HG03045 (cell line): ENCODE measurements around the gene HIRA.
A peak's percentile ranks its signal among the peaks of the same experiment; 100 is the strongest.

Source experiments
- ATAC-seq: cut with Tn5 transposase; IDR thresholded peaks from one replicate; pipeline ENCODE4 v1.9.1; 2021; ENCODE audit warnings: mild to moderate bottlenecking, moderate library complexity; ENCODE audit not compliant: unreplicated experiment

The HIRA gene

GRCh38 chr22:19290400-19291217 lies 140.9 kb downstream of the HIRA start:
- ATAC-seq, result peak; percentile 18

DNA sequence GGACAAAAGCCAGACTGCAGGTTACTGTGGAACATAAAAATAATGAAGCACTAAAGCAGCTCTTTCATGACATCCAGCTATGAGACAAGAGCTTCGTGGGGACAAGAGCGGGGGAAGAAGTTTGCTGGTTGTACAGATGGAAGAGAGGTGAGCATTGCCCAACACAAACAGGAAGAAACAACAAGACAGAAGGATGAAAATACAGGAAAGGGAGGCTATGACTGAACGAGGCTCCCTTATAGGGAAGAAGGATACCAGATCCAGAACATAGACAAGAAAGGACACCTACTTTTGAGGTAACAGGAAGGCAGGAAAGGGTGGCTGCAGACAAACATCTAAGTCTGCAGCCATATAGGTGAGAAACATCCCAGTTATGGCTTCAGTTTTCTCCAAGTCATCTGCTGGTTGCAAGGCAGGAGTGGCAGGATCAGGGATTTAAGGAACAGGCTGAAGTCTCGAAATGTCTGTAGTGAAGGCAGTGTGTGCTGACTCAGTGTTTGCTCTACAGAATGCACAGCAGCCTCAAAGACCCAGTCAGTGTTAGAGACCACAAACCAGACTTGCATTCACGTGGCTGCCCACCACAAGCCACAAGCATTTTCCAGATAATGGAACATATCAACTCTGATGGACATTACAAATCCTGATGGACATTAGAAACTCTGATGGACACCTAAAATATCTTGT lies 141.9 kb downstream of the HIRA start:
- no peak for ATAC-seq

DNA sequence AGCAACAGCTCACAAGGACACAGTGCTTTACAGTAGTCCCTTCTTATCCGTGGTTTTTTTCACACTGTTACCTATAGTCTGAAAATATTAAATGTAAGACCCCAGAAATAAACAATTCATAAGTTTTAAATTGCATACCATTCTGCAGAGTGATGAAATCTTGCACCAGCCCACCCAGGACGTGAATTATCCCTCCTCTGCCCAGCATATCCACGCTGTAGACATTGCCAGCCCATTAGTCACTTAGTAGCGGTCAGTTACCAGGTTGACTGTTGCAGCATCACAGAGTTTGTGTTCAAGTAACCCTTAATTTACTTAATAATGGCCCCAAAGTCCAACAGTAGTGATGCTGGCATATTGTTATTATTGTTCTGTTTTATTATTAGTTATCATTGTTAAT lies 143.6 kb downstream of the HIRA start:
- no peak for ATAC-seq

- ATAC-seq, result no peak
Measured at GRCh38 chr22:19287076-19287707, 144.3 kb downstream of the HIRA start.

- ATAC-seq, result no peak
Measured at GRCh38 chr22:19285831-19286230, 145.7 kb downstream of the HIRA start.
